Body of pancreas (tissue), 4 donors: ENCODE data around the gene MRPL55. TPM values are rescaled to one million over a fixed set of nuclear protein-coding genes. Genes with fewer than 3 reads are reported as not detected.

Experiments
- ATAC-seq: fragments of 150-250 bp; one replicate; pipeline ENCODE4 v1.9.1; 2016
- DNase-seq, 4 donors: peaks; one replicate each; pipeline ENCODE4 v3.0.0-alpha.2; 2019
- H3K27ac ChIP-seq, 4 donors: fragments of 200-600 bp; sonication (generic); 1 replicate in 3 of 4; 2 replicates in 1 of 4; pipeline versions ENCODE4 v1.5.1 to v1.6.1; 2016 to 2019; ENCODE audit warnings: mild to moderate bottlenecking in 1 of 4, mixed read lengths in 1 of 4, moderate library complexity in 1 of 4
- H3K27me3 ChIP-seq, 2 donors: fragments of 200-600 bp; sonication (generic); one replicate each; pipeline ENCODE4 v1.6.0; 2016; ENCODE audit warnings: mild to moderate bottlenecking in 1 of 2
- H3K36me3 ChIP-seq, 2 donors: fragments of 200-600 bp; sonication (generic); replicated peaks in 1 of 2; 2 replicates each; pipeline ENCODE4 v1.5.1; 2016; ENCODE audit warnings: low read depth in 2 of 2; ENCODE audit not compliant: insufficient read depth in 1 of 2
- H3K4me1 ChIP-seq: fragments of 200-600 bp; sonication (generic); one replicate; pipeline ENCODE4 v1.6.0; 2016
- H3K4me3 ChIP-seq, 2 donors: fragments of 200-600 bp; sonication (generic); 1 replicate in 1 of 2; 2 replicates in 1 of 2; pipeline ENCODE4 v1.5.1; 2016 to 2019
- H3K9me3 ChIP-seq, 3 donors: fragments of 200-600 bp; sonication (generic); 1 replicate in 2 of 3; 2 replicates in 1 of 3; pipeline ENCODE4 v1.5.1; 2016
- POLR2A ChIP-seq, 3 donors: fragments of 450-650 bp; IDR thresholded peaks; one replicate each; pipeline ENCODE4 v1.6.1; 2016; ENCODE audit warnings: antibody characterized with exemption in 3 of 3, mild to moderate bottlenecking in 2 of 3
- WGBS, 2 donors: methylation state at CpG; one replicate each; pipeline ENCODE4 v1.1.5; 2017; 5-methylcytosine and 5-hydroxymethylcytosine counted together
- intact Hi-C: fragments of 100-400 bp; cut with DNase I; formaldehyde crosslinking; loops from one replicate; pipeline ENCODE4 v1.15.1; 2023
- total RNA-seq, 2 donors: library from RNA; depleted of rRNA; stranded (reverse); fragments of >200 nt; gene quantifications; one replicate each; pipeline ENCODE4 v1.1.0, GENCODE V29; 2016
- TF ChIP-seq, protein P1 (sequence below), 7 experiments: fragments of 450-650 bp in 4 of 7; fragments of 200-600 bp in 3 of 7; sonication (generic) in 3 of 7; IDR thresholded peaks; one replicate each; pipeline ENCODE4 v1.5.1; 2016 to 2019; ENCODE audit warnings: antibody characterized with exemption in 7 of 7

MRPL55 gene
- total RNA-seq, 2 donors from 2014 or later = 65.9 to 68.7 TPM

DNA sequence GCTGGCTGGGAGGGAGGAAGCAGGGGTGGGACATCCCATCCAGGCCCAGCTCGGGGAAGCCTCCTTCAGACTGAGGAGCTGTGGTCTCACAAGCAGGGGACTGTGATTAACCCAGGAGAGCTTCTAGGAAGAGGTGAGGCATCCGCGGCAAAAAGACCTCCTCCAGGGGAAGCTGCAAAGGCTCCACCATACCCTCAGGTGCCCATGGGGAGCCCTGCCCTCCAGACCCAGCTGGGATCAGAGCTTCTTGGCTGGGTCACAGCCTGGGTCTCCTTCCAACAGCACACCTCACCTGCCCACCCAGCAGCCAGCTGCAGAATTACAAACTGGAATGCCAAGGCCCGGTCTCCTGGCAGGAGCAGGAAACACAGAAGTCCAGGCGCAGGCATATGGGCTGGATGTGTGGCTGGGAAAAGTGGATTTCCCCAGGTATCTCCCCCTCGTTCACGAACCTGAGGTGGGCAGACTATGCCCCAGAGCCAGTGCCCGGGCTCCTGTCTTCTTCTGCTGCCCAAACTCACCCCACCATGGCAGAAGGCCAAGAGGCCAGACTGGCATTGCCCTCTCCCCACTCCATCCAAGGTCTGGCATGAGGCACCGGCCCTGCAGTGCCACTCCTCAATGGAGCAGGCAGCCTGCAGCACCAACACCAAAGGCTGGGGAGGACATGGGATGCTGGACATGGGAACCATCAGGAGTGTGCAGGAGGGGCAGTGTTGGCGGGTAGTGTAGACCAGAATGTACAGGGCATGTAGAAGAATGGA is 42.0 kb downstream of the MRPL55 start:
- WGBS, 2 donors = 47 to 53% methylated on average over 10 of the region's 10 CpGs
- no peak for ATAC-seq
- H3K4me3 ChIP-seq = no peak overlapping the region
- TF ChIP-seq, protein P1, sequence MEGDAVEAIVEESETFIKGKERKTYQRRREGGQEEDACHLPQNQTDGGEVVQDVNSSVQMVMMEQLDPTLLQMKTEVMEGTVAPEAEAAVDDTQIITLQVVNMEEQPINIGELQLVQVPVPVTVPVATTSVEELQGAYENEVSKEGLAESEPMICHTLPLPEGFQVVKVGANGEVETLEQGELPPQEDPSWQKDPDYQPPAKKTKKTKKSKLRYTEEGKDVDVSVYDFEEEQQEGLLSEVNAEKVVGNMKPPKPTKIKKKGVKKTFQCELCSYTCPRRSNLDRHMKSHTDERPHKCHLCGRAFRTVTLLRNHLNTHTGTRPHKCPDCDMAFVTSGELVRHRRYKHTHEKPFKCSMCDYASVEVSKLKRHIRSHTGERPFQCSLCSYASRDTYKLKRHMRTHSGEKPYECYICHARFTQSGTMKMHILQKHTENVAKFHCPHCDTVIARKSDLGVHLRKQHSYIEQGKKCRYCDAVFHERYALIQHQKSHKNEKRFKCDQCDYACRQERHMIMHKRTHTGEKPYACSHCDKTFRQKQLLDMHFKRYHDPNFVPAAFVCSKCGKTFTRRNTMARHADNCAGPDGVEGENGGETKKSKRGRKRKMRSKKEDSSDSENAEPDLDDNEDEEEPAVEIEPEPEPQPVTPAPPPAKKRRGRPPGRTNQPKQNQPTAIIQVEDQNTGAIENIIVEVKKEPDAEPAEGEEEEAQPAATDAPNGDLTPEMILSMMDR (IDR thresholded peaks at IDR 0.05) = no peak
- no peak for TF ChIP-seq POLR2A (IDR thresholded peaks at IDR 0.05)
- H3K27me3 ChIP-seq = peaks cover 0 to 10% of the 10 kb centered on the region in 2 donors
- H3K27ac ChIP-seq = no peak overlapping the region
- no peaks in the 10 kb centered on the region for H3K4me1 ChIP-seq
- no peak for DNase-seq
- intact Hi-C loops = no loop called here
- no peaks in the 10 kb centered on the region for H3K9me3 ChIP-seq
- no peaks in the 10 kb centered on the region for H3K36me3 ChIP-seq

DNA sequence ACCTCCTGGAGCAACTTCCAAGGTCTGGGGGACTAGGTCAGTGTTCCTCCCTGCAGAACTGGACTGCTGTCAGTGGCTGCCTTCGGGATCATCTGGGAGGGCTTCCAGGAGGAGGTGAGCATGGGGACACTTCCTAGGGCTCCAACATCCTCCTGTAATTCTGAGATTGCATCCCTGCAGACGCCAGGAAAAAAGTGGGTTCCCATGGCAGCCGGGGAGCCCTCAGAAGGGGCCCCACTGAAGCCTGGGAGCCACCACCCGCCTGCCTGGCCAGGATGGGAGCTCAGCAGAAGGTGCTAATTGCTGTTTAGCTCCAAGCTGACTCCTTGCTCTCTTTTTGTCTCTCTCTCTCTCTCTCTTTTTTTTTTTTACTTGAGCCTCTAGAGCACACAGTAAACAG is 42.7 kb downstream of the MRPL55 start:
- Histone ChIP-seq H3K4me3 (no peak overlapping the region), H3K36me3 (no peaks in the 10 kb centered on the region), H3K27me3 (peaks cover 0 to 10% of the 10 kb centered on the region in 2 donors), H3K9me3 (no peaks in the 10 kb centered on the region), H3K27ac (no peak overlapping the region), H3K4me1 (no peaks in the 10 kb centered on the region)
- DNase-seq (no peak), ATAC-seq (no peak)
- WGBS, 2 donors = 37 to 55% methylated on average over 4 of the region's 4 CpGs
- TF ChIP-seq, protein P1 (IDR thresholded peaks at IDR 0.05) = no peak
- TF ChIP-seq POLR2A (IDR thresholded peaks at IDR 0.05) = no peak
- intact Hi-C loops = no loop called here

DNA sequence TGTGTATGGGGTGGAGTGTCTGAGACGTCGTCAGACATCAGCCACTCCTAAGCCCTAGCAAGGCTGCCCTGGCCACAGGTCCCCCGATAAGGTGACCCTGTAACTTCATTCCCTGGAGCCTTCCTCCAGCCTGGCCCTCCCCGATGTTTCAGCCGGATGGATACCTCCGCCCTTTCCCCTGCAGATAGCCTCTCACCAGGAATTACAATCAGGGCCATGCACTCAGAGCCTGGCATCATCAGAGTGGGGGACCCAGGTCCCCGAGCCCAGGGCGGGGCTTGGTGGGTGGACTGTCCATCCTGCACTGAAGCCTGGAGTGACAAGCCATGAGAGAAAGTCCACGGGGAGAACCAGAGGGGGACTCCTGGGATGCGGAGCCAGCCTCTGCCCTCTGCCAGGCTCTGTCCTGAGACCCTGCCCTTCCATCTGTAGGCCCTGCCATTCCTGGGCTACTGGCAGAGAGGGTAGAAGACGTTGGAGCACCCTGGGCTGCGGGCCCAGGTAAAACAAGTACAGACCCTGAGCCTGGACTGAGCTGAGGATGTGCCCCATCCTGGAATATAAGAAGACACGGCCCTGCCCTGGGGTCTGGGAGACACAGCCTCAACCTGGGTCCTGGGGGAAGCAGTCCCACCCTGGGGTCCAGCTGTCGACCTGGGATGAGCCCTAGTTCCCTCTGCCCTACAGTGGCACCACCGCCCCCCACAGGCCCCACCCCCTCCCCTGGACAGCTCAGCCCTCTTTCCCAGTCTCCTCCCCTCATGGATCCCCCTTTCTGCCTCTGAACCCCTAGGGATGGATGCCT is 43.4 kb downstream of the MRPL55 start:
- 68 to 73% methylated on average over 3 to 15 of the region's 15 CpGs for whole genome bisulfite sequencing, 2 donors
- Histone ChIP-seq H3K9me3 (no peaks in the 10 kb centered on the region), H3K27ac (no peak overlapping the region), H3K4me3 (no peak overlapping the region), H3K27me3 (peaks cover 0 to 16% of the 10 kb centered on the region in 2 donors), H3K36me3 (no peaks in the 10 kb centered on the region), H3K4me1 (peaks cover 3% of the 10 kb centered on the region)
- intact Hi-C loops = no loop called here
- DNase-seq = no peak
- no peak for ATAC-seq
- TF ChIP-seq, protein P1 (IDR thresholded peaks at IDR 0.05) = no peak
- TF ChIP-seq POLR2A (IDR thresholded peaks at IDR 0.05) = no peak

GRCh38 chr1:228064741-228065542 is 44.2 kb downstream of the MRPL55 start:
- WGBS, 2 donors = 72 to 83% methylated on average over 7 to 15 of the region's 15 CpGs
- Histone ChIP-seq H3K36me3 (no peaks in the 10 kb centered on the region), H3K27ac (no peak overlapping the region), H3K27me3 (peaks cover 0 to 16% of the 10 kb centered on the region in 2 donors), H3K9me3 (no peaks in the 10 kb centered on the region), H3K4me3 (no peak overlapping the region), H3K4me1 (peaks cover 11% of the 10 kb centered on the region)
- DNase-seq = no peak
- intact Hi-C loops = no loop called here
- no peak for TF ChIP-seq POLR2A (IDR thresholded peaks at IDR 0.05)
- TF ChIP-seq, protein P1 (IDR thresholded peaks at IDR 0.05) = no peak
- no peak for ATAC-seq
